Thyroid gland (tissue), 4 donors: ENCODE measurements around the gene RAI1.
"Not testable (repeated sequence)": the region's sequence is repeated elsewhere in the genome, so short reads cannot be mapped to it uniquely, and the experiment has no call there.

Source experiments
- CTCF ChIP-seq, 6 experiments: fragments of 200-600 bp in 3 of 6; fragments of 450-650 bp in 3 of 6; sonication (generic) in 3 of 6; IDR thresholded peaks; one replicate each; pipeline ENCODE4 v1.5.1; 2016 to 2019; ENCODE audit warnings: antibody characterized with exemption in 6 of 6, mild to moderate bottlenecking in 2 of 6, inconsistent platforms in 1 of 6, moderate library complexity in 1 of 6
- POLR2A ChIP-seq, 2 donors: fragments of 450-650 bp; IDR thresholded peaks; one replicate each; pipeline ENCODE4 v1.6.1; 2017; ENCODE audit warnings: antibody characterized with exemption in 2 of 2, mild to moderate bottlenecking in 2 of 2, moderate library complexity in 1 of 2

DNA sequence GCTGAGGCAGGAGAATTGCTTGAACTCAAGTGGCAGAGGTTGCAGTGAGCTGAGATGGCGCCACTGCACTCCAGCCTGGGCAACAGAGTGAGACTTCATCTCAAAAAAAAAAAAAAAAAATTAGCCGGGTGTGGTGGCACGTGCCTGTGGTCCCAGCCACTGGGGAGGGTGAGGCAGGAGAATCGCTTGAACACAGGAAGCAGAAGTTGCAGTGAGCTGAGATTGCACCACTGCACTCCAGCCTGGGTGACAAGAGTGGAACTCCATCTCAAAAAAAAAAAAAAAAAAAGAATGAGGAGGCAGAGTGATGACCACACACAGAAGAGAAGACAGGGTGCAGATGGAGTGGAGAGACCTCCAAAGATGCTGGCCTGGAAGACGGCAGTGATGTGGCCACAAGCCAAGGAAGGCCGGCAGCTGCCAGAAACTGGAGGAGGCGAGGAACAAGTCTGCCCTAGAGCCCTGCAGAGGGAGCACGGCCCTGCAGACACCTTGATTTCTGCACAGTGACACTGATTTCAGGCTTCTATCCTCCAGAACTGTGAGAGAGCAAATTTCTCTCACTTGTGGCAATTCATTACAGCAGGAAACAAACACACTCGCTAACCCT is 41.5 kb upstream of the RAI1 start:
- TF ChIP-seq CTCF, POLR2A (IDR thresholded peaks at IDR 0.05): not testable (repeated sequence)
